Measurements from ENCODE around the gene OR13J1.

The OR13J1 gene

GRCh38 chr9:35829084-35829763 is 41.0 kb downstream of the OR13J1 start, which contains the start of gene TMEM8B:
Gene TMEM8B (plus strand): TSS chr9:35829228. CDS start chr9:35829448, 220 bp downstream.
- peak; percentile 91 for DNase-seq

GRCh38 chr9:35828716-35829083 is 41.5 kb downstream of the OR13J1 start, which contains the start of gene FAM221B:
Gene FAM221B (minus strand): TSS chr9:35828732. CDS start chr9:35826161, 2,571 bp downstream.
- DNase-seq, result no peak

GRCh38 chr9:35827486-35827885 is 42.7 kb downstream of the OR13J1 start:
- no peak for DNase-seq

- peak; percentile 30 for DNase-seq
Measured at GRCh38 chr9:35826071-35826701, 44.0 kb downstream of the OR13J1 start.

DNA sequence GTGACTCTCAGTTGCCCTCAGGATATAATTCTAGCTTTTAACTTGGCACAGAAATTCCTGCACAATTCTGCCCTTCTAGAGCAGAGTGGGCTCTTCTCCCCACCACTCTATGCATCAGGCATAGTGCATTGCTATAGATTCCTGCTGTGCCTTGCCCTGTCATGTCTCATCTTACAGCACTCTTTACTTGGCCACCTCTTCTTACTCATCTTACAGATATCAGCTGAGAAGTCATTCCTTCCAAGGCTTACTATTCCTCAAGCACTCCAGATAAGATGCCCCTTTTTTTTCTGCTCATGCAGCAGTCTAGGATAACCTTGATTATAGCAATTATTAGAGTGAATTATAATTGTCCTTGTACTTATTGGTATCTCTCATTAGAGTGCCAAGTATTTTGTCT is 47.3 kb downstream of the OR13J1 start:
- DNase-seq, result no peak

GRCh38 chr9:35820076-35820475 is 50.1 kb downstream of the OR13J1 start:
- no peak for DNase-seq

All from NCI-H2029 (cell line).